HL-60/S4 (cell line): ENCODE results near the gene NAT10.

ENCODE experiments used
- in situ Hi-C: fragments of 300-500 bp; cut with MboI; formaldehyde crosslinking; loops from 2 replicates; pipeline ENCODE4 v1.14.3; 2022; ENCODE audit warnings: low sequenced_read_pairs

NAT10 gene

GRCh38 chr11:34148504-34149165, 43.2 kb downstream of the NAT10 start:
- in situ Hi-C loops, result no loop called here

GRCh38 chr11:34149274-34149673, 43.8 kb downstream of the NAT10 start:
- in situ Hi-C loops, result no loop called here

- in situ Hi-C loops, result loop anchor here (10.0 to 25.0 kb wide), 2 partner anchors 312 to 335 kb away; no protein-coding TSS in a partner anchor
Measured at GRCh38 chr11:34149786-34150185, 44.4 kb downstream of the NAT10 start.

- in situ Hi-C loops, result loop anchor here (10.0 to 25.0 kb wide), 2 partner anchors 313 to 334 kb away; no protein-coding TSS in a partner anchor
Measured at GRCh38 chr11:34150494-34151151, 45.2 kb downstream of the NAT10 start.

- in situ Hi-C loops, result loop anchor here (10.0 to 25.0 kb wide), 2 partner anchors 314 to 334 kb away; no protein-coding TSS in a partner anchor
Measured at GRCh38 chr11:34151166-34151565, 45.7 kb downstream of the NAT10 start.

- in situ Hi-C loops, result loop anchor here (10.0 to 25.0 kb wide), 2 partner anchors 315 to 333 kb away; no protein-coding TSS in a partner anchor
Measured at GRCh38 chr11:34151916-34152845, 46.8 kb downstream of the NAT10 start.

- in situ Hi-C loops, result loop anchor here (10.0 to 25.0 kb wide), 2 partner anchors 317 to 331 kb away; no protein-coding TSS in a partner anchor
Measured at GRCh38 chr11:34154059-34154875, 48.8 kb downstream of the NAT10 start.

GRCh38 chr11:34155057-34155756, 49.8 kb downstream of the NAT10 start:
- in situ Hi-C loops, result loop anchor here (10.0 to 25.0 kb wide), 2 partner anchors 318 to 330 kb away; no protein-coding TSS in a partner anchor

- in situ Hi-C loops, result loop anchor here (10.0 to 25.0 kb wide), 2 partner anchors 318 to 329 kb away; no protein-coding TSS in a partner anchor
Measured at GRCh38 chr11:34155757-34156062, 50.3 kb downstream of the NAT10 start.

GRCh38 chr11:34157163-34157562, 51.7 kb downstream of the NAT10 start:
- in situ Hi-C loops, result loop anchor here (10.0 to 25.0 kb wide), 2 partner anchors 320 to 328 kb away; no protein-coding TSS in a partner anchor

- in situ Hi-C loops, result loop anchor here (10.0 to 25.0 kb wide), 2 partner anchors 321 to 326 kb away; no protein-coding TSS in a partner anchor
Measured at GRCh38 chr11:34158661-34159060, 53.2 kb downstream of the NAT10 start.

- in situ Hi-C loops, result loop anchor here (25.0 kb wide), 1 partner anchor 323 kb away; no protein-coding TSS in a partner anchor
Measured at GRCh38 chr11:34160049-34160721, 54.8 kb downstream of the NAT10 start.

- in situ Hi-C loops, result loop anchor here (25.0 kb wide), 1 partner anchor 323 kb away; no protein-coding TSS in a partner anchor
Measured at GRCh38 chr11:34160791-34161190, 55.4 kb downstream of the NAT10 start.

- in situ Hi-C loops, result loop anchor here (25.0 kb wide), 1 partner anchor 324 kb away; no protein-coding TSS in a partner anchor
Measured at GRCh38 chr11:34161361-34161760, 55.9 kb downstream of the NAT10 start.

- in situ Hi-C loops, result loop anchor here (25.0 kb wide), 1 partner anchor 325 kb away; no protein-coding TSS in a partner anchor
Measured at GRCh38 chr11:34161812-34162492, 56.5 kb downstream of the NAT10 start.

GRCh38 chr11:34162493-34162820, 57.0 kb downstream of the NAT10 start:
- in situ Hi-C loops, result loop anchor here (25.0 kb wide), 1 partner anchor 325 kb away; no protein-coding TSS in a partner anchor

- in situ Hi-C loops, result loop anchor here (25.0 kb wide), 1 partner anchor 326 kb away; no protein-coding TSS in a partner anchor
Measured at GRCh38 chr11:34162856-34163255, 57.4 kb downstream of the NAT10 start.

GRCh38 chr11:34165121-34165520, 59.7 kb downstream of the NAT10 start:
- in situ Hi-C loops, result loop anchor here (25.0 kb wide), 1 partner anchor 328 kb away; no protein-coding TSS in a partner anchor
